Measurements from ENCODE around the gene PBX3.

- no peak for TF ChIP-seq CTCF (conservative IDR thresholded peaks at IDR 0.05; ENCODE audit: low read length)
- TF ChIP-seq EZH2phosphoT487 (IDR thresholded peaks at IDR 0.05; ENCODE audit: borderline replicate concordance): no peak
These were observed 236.5 kb downstream of the PBX3 start for GRCh38 chr9:125983681-125984080.
